PFSK-1 (cell line): ENCODE results near the gene FOXR1.
A peak's percentile ranks its signal among the peaks of the same experiment; 100 is the strongest.

Source experiments
- FOXP2 ChIP-seq: optimal IDR thresholded peaks from 2 replicates; pipeline ENCODE3; 2011; ENCODE audit warnings: borderline replicate concordance, control low read depth, inconsistent platforms; ENCODE audit not compliant: insufficient read depth; ENCODE audit errors: extremely low read length, extremely low read depth
- POLR2AphosphoS5 ChIP-seq: IDR thresholded peaks from 2 replicates; pipeline ENCODE4 v1.6.1; 2012; ENCODE audit warnings: low read depth, mild to moderate bottlenecking, control low read depth, low read length, moderate library complexity
- REST ChIP-seq, 2 experiments: IDR thresholded peaks; 2 replicates each; pipeline versions ENCODE4 v1.6.1 to v1.8.0; 2011 to 2012; ENCODE audit warnings: low read depth in 2 of 2, low read length in 2 of 2, control low read depth in 1 of 2, inconsistent platforms in 1 of 2, mild to moderate bottlenecking in 1 of 2, moderate library complexity in 1 of 2; ENCODE audit not compliant: insufficient read depth in 1 of 2
- SIN3A ChIP-seq: IDR thresholded peaks from 2 replicates; pipeline ENCODE4 v1.6.1; 2012; ENCODE audit warnings: mild to moderate bottlenecking, low read length, moderate library complexity, borderline replicate concordance; ENCODE audit not compliant: insufficient read depth
- TAF1 ChIP-seq: IDR thresholded peaks from 2 replicates; pipeline ENCODE4 v1.6.1; 2012; ENCODE audit warnings: low read length, control low read depth, borderline replicate concordance; ENCODE audit not compliant: insufficient read depth

FOXR1 gene

GRCh38 chr11:118988280-118988679 lies 16.7 kb downstream of the FOXR1 start:
- no peak for TF ChIP-seq POLR2AphosphoS5
- no peak for TF ChIP-seq SIN3A
- no peak for TF ChIP-seq FOXP2
- TF ChIP-seq REST (IDR thresholded peaks at IDR 0.05; ENCODE audit: insufficient read depth in 1 of 2, low read depth in 2 of 2, low read length in 2 of 2): no peak
- TF ChIP-seq TAF1: no peak

- peak; percentile 4; the same call in 1 of the 2 replicates for TF ChIP-seq TAF1
- no peak for TF ChIP-seq REST (IDR thresholded peaks at IDR 0.05; ENCODE audit: insufficient read depth in 1 of 2, low read depth in 2 of 2, low read length in 2 of 2)
- 0 out of 2 replicates have a peak, but pooled peaks have one; percentile 36 for TF ChIP-seq POLR2AphosphoS5
- TF ChIP-seq SIN3A: 0 out of 2 replicates have a peak, but pooled peaks have one; percentile 41
- TF ChIP-seq FOXP2: no peak
Observed at GRCh38 chr11:118996926-118997626, 25.5 kb downstream of the FOXR1 start.

GRCh38 chr11:118997627-118998387 lies 26.2 kb downstream of the FOXR1 start, which contains the start of gene CENATAC:
Gene CENATAC, plus strand, starts transcription at chr11:118998138. Its CDS starts 60 bp downstream, at chr11:118998198.
- TF ChIP-seq POLR2AphosphoS5: peak; percentile 90
- TF ChIP-seq SIN3A: no peak
- peak; percentile 75; the same call in 1 of the 2 replicates for TF ChIP-seq TAF1
- peak in 1 of 2 experiments; percentile 61; a peak in 1 of 4 replicates for TF ChIP-seq REST (IDR thresholded peaks at IDR 0.05; ENCODE audit: insufficient read depth in 1 of 2, low read depth in 2 of 2, low read length in 2 of 2)
- peak; percentile 74 for TF ChIP-seq FOXP2

GRCh38 chr11:118998388-118998717 lies 26.8 kb downstream of the FOXR1 start:
- TF ChIP-seq SIN3A (no peak), REST (IDR thresholded peaks at IDR 0.05; ENCODE audit: insufficient read depth in 1 of 2, low read depth in 2 of 2, low read length in 2 of 2) (no peak), FOXP2 (no peak), TAF1 (no peak)
